GM18498 (cell line): ENCODE data around the gene ARG2.

Source experiments
- ATAC-seq: cut with Tn5 transposase; IDR thresholded peaks from one replicate; pipeline ENCODE4 v1.9.1; 2021; ENCODE audit warnings: mild to moderate bottlenecking, moderate library complexity; ENCODE audit not compliant: unreplicated experiment

ARG2 gene

DNA sequence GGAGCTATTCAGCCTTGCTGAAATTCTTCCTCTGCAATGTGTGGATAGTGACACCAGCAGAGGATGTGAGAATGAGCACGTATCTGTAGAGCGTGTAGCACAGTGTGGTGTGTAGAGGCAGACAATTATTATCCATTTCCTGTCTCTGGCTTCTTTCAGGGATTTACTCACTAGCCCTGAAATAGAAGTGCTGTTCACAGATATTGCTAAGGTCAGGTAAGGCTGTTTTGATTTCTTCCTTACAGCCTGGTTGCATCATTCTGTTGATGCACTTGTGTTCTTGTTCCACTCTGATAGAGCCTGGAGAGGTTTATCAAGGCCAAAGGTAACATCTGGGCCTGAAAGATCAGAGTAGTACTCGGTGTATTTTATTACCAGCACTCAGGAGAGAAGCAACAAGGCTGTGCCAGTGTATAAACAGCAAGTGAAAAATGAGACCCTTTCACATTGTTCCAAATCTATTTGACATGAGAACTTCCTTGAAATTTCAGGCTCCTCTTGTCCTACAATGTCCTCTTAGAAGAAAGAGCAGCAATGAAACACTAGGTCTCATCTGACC is 16.7 kb downstream of the ARG2 start:
- ATAC-seq, result no peak

DNA sequence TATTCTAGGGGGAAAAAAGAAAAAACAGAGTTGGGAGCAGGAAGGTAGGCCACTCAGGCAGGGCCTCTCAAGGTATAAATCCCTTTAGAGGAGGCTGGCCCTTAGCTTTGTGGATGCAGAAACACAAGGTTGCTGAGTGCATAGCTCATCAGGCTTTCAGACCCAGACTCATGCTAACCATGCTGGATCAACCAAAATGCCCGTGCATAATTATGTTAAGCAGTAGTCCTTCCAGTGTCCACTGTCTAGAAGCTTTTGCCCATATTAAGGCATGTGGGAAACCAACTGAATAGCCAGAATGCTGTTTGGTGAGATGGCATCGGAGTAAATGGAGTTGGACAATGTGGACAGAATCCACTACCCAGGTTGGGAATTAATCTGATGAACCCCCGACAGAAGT is 18.9 kb downstream of the ARG2 start:
- ATAC-seq, result no peak

DNA sequence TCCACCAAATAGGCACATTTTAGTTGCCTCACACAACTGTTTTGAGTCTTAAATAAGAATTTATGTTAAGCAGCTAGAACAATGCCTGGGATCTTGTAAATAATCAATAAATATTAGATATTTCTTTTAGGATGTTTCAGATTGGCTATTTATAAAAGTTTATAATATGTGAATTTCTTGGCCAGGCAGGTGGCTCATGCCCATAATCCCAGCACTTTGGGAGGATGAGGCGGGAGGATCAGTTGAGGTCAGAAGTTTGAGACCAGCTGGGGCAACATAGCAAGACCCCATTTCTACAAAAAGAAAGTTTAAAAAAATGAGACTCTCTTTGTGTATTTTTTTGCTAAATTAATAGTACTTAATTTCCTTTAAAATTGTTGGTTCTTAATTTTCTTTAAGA is 21.8 kb downstream of the ARG2 start:
- ATAC-seq, result no peak

DNA sequence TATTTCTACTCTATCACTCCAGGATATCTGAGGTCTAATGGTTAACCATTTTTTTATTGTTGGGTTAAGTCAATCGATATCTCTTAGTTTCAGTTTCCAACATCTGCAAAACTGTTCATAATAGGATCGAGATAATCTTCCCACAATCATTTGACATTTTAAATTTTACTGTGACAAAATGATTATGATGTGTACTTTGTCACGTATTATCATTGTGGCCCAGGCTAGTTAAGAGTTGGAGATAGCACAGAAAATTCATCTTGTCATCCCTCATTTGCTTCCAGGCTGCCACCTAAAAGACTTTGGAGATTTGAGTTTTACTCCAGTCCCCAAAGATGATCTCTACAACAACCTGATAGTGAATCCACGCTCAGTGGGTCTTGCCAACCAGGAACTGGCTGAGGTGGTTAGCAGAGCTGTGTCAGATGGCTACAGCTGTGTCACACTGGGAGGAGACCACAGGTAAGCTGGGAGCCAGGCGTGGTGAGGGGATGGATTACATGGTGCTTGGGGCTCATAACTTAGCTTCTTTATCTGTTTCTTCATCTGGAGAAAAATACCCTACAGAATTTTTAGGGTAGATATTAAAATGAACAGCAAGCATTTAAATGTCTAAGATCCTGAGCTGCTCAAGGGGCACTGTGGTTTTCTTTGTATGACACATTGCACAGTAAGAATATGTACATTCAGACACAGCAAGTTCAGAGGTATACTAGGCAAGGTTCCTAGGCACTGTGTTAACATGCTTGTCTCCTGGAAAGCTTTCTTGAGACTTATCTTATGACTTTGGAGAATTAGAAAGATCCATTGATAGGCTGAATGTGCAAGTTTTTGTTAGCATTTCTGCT is 22.4 kb downstream of the ARG2 start:
- no peak for ATAC-seq

DNA sequence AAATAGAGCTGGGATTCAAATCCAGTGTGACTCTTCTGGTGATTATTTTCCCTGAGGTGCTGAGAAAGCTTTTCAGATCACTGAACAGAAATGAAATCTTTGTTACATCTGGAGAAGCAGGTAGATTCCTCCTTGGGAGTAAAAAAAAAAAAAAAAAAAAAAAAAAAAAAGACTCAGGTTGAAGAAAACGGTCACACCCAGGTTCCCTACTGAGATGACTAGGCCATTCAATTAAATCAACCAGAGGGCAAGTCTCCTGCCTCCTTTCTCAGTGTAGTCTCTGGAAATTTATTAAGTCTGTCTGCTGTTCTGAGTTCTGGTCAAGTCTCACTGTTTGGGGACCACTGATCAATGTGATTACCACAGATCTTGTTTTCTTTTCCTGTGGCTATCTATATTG is 24.0 kb downstream of the ARG2 start:
- ATAC-seq, result no peak

DNA sequence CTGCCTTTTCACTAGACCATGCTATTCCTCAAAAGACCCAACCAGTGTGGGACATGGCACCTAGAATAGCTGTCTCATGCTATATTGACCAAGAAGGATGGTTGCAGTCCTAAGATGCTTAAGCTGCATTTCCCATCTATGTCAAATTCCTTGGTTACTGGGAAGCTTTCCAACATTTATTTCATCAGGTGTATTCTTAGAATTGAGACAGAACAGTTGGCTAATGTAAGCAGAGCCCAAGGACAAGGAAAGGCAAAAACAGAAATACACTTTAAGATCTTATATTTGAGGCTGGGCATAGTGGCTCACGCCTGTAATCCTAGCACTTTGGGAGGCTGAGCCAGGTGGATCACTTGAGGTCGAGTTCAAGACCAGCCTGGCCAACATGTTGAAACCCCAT is 24.7 kb downstream of the ARG2 start:
- ATAC-seq, result no peak

DNA sequence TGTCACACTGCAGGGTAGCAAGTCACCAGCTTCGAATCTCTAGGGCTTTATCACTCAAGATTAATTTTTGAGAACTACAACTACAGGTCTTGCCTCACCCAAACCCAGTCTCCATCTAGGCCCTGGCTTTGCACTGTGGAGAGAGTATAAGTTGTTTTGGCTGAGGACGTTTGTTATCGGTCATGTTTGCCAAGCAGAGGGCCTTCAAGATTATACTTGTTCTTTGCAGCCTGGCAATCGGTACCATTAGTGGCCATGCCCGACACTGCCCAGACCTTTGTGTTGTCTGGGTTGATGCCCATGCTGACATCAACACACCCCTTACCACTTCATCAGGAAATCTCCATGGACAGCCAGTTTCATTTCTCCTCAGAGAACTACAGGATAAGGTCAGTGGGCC is 25.7 kb downstream of the ARG2 start:
- ATAC-seq, result no peak

DNA sequence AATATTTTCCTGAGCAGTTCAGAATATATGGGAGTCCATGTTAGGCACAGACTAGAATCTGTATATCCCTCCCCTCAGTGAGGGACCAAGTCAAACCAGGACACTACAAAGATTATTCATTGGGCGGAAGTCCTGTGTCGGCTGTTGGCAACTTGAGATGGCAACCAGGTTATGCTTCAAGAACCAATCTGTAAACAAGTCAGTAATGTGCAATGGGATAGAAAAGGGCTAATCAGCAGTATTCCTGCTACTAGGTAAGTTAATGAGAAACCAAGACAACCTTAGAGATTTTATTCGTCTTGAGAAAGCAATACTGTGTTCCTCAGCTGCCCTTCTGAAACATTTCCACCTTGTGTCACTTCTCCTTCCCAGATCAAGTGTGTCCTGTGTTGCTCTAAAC is 26.4 kb downstream of the ARG2 start:
- no peak for ATAC-seq

DNA sequence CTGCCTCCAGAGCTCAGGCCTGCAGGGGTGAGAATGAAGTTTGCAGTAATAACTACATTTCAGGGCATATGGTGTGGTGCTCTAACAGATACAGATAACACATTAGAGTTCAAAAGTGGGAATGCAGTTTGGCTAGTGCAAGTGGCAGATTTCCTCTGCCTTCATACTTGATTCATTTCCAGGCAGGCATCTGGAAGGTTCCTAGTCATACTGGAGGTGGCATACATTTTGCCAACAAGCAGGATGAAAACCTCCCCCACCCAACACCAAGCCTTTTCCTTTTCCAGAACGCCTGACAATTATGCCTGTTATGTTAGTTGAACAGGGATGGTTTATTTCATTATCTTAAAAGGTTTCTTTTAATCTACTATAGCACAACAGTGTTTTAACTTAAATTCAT is 30.4 kb downstream of the ARG2 start:
- ATAC-seq, result no peak

DNA sequence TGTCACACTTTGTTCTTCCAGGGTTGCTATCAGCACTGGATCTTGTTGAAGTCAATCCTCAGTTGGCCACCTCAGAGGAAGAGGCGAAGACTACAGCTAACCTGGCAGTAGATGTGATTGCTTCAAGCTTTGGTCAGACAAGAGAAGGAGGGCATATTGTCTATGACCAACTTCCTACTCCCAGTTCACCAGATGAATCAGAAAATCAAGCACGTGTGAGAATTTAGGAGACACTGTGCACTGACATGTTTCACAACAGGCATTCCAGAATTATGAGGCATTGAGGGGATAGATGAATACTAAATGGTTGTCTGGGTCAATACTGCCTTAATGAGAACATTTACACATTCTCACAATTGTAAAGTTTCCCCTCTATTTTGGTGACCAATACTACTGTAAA is 31.0 kb downstream of the ARG2 start:
- ATAC-seq, result no peak

DNA sequence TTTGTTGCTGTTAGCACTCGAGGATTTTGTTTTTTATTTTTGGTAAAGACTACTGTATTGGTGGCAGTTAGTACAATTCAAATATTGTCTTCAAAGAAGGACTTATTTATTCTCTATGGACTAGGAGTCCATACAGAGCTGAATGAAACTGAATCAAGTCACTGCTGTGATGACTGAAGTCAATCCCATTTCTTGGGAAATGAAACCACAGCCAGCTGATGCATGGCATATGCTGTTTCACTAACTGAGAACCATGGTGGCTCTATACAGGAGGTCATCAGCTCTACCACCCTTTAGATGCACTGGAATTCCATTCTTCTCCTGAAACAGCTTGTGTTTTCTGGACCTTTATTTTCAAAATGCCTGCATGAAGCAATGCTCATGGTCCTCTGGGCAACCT is 32.5 kb downstream of the ARG2 start:
- ATAC-seq, result no peak

DNA sequence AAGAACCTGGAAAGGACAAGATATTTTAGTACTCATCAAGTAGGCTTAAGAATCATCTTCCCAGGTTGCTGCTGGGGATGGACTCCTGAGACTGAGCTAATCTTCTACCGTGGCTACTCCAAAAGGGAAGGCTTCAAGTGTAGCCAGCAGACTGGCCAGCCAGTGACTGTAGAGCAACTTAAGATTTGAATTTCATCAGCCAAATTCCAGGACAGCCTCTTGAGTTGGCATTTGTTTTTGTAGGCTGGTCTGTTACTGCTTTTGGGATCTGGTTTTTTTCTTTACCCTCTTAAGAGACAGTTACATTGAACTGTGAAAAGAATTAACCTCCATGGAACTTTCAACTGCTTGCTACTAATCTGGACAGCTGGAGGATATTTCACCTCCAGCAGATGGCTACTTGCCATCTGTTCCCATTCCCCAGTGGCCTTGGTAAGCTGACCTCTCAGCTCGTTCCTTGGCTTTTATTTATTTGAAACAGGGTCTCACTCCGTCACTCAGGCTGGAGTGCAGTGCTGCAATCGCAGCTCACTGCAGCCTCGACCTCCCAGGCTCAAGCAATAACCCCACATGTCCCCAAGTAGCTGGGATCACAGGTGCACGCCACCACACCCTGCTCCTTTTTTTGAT is 34.0 kb downstream of the ARG2 start:
- no peak for ATAC-seq

DNA sequence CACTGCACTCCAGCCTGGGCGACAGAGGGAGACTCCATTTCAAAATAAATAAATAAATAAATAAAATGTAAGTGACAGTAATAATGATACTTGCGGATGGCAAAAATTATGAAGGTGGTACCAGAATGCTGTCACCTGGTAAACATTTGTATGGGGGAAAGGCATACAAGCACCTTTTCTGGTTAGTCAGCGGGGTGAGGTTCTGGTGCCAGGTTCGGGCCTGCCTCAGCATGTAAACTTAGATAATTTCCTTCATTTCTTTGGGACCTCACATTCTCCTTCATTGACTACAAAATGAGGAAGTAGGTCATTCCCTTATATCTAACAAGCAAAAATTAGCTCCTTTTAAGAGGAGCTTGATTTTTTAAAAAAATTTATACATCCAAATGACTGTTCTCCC is 43.9 kb downstream of the ARG2 start:
- no peak for ATAC-seq

DNA sequence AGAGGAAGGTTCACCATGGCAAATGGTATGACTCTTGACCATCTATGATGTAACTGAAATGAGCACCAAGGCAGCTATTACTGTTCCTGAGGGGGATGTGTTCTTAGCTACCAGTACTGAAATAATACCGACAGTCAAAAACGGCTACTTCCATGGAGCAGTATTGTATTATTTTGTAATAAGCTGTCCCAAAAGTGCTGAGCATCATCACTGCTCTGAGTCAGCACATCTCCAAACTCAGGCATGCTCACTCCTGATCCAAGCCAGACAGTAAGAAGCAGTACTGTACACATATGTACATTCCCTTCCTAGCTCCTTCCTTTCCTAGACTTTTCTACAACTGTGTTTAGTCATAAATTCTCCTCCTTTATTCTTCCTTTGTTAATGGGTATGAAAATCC is 46.1 kb downstream of the ARG2 start:
- no peak for ATAC-seq

DNA sequence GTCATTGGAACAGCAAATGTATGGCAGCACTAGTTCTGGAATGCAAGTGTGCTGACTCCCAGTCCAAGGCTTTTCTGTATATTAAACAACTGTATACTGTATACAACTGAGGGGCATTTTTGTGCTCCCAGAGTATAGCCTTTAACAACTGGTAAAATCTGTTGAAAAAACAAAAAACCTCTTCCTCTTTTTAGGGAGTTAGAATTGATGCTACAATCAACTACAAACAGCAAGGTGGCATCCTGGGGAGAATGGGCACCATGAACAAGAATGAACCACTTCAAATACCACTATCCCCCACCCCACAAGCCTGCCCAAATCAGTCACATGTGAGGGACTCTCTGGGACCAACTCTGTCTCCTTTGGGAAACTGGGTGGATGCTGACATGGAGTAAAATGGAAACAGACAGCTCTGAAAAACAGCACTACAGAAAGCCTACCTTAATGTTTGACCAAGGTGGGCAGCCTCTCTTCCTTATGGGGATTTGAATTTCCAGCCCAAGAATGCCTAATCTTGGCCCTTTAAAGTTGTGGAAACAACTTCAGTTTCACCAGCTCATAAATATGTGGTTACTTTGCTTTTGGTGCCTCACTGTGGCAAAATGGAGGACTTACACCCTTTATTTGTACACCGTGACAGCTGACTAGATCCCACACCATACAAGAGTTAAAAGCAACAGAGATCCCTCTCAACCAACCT is 47.2 kb downstream of the ARG2 start:
- ATAC-seq, result no peak

DNA sequence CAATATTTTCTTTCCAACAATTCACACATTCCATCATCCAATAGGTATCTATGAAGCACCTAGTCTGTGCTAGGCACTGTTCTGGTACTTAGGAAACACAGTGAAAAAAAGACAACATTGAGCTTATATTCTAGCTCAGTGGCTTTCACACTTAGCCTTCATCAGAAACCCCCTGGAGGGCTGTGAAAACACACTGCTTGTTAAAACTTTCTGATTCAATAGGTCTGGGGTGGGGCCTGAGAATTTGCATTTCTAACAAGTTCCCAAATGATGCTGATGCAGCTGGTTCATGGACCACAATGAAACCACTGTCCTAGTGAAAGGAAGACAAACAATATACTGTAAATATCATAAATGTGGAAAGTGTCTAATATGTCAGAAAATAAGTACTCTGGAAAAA is 48.8 kb downstream of the ARG2 start:
- no peak for ATAC-seq

DNA sequence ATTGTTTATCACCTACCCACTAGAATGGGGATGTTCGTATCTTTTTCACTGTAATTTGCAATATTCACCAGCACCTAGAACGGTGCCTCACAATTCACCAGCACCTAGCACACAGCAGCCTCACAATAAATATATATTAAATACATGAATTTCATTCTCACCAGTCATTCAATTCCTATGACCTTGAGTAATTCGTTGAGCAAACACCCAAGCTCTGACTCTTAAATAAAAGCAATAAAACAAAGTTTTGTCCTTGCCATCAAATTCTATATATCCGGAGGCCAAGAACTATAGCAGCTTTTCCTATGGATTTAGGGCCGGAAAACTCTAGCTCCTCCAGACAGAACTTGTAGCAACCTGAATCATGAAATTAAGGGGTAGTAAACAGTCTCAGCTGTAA is 53.7 kb downstream of the ARG2 start:
- ATAC-seq, result no peak

DNA sequence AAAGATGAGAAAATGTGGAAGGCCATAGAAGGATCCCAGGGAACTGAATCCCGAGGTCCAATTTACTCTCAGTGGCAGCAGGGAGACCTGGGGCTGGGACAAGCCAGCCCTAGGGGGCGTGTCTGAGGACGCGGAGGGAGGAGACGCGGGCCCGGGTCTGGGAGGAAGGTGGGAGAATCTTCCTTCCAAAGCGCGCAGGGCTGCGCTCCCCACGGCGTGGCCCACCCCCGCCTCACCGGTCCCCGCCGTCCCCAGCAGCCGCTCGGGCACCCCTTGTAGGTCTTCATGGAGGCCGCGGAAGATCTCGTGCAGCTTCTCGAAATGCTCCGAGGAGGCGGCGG is 54.4 kb downstream of the ARG2 start:
- peak; percentile 50 for ATAC-seq

DNA sequence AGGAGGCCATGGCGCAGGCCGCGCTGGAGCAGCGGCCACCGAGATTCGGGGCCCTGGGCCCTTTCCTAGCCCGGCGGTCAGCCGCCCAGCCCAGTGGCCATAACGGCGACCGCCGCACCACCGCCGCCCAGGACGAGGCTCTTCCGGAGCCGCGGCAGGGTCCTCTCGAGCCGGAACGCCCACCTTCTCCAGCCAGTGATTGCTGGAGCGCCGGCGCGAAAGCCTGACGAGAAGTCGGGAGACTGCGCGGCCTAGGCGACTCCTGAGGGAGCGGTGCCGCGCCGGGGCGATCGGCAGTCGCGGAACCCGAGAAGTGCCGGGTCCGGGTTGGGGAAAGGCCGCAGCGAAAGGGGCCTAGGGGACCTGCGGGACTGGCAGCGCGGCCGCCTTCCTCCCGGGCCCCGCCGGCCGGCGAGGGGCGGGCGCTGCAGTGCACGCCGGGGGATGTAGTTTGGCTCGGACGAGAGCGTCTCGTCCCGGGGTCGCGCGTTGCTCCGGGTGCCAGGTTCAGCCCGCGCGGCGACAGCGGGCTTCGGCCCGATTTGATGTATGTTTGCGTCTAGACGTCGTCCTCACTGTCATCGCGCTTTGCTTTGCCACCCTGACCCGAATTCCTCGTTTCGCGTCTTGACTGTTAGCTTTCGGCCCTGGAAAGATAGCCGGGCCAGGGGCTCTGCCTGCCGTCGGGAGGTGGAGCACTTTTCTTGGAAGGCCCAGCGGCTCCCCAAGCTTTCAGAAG is 54.9 kb downstream of the ARG2 start, which contains the start of gene VTI1B:
Gene VTI1B (minus strand): TSS at position 153 of the 739 bp plus-strand sequence. CDS start 143 bp downstream, at position 10.
- ATAC-seq, result peak; percentile 96

DNA sequence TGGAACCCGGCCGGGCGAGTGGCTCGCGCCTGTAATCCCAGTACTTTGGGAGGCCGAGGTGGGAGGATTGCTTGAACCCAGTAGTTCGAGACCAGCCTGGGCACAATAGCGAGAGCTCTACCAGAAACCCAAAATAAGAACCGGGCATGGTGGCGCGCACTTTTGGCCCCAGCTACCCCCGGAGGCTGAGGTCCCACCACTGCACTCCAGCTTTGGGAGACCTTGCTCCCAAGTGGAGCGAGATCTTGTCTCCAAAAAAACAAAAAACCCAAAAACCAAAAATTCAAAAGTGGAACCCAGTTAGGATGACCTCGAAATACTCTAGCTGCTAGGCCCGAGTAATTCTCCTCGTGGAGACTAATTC is 55.5 kb downstream of the ARG2 start:
- ATAC-seq, result no peak

DNA sequence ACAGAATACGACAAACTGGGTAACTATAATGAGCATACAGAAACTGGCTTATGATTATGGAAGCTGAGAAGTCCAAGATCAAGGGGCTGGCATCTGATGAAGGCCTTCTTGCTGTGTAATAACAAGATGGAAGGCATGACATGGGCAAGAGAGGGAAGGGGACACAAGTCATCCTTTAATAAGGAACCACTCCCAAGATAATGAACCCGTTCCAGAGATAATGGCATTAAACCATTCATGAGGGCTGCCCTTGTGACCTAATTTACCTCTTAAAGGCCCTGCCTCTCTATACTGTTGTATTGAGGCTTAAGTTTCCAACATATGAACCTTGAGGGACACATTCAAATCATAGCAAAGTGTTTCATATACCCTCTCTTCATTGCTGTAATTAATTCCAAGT is 59.3 kb downstream of the ARG2 start:
- ATAC-seq, result no peak
